Measurements from ENCODE around the gene TPCN2.

Gene TPCN2

GRCh38 chr11:69123593-69124545 is 75.1 kb downstream of the TPCN2 start:
- TF ChIP-seq SIN3A (IDR thresholded peaks at IDR 0.05; ENCODE audit: borderline replicate concordance, insufficient read depth, low read length) = no peak
- no peak for TF ChIP-seq FOXP2 (optimal IDR thresholded peaks at IDR 0.05; ENCODE audit: borderline replicate concordance, extremely low read depth, extremely low read length, insufficient read depth)
- no peak for TF ChIP-seq POLR2AphosphoS5 (IDR thresholded peaks at IDR 0.05; ENCODE audit: low read depth, low read length)
- TF ChIP-seq TAF1 (IDR thresholded peaks at IDR 0.05; ENCODE audit: borderline replicate concordance, insufficient read depth, low read length) = no peak
- no peak for TF ChIP-seq REST (IDR thresholded peaks at IDR 0.05; ENCODE audit: insufficient read depth in 1 of 2, low read depth in 2 of 2, low read length in 2 of 2)

DNA sequence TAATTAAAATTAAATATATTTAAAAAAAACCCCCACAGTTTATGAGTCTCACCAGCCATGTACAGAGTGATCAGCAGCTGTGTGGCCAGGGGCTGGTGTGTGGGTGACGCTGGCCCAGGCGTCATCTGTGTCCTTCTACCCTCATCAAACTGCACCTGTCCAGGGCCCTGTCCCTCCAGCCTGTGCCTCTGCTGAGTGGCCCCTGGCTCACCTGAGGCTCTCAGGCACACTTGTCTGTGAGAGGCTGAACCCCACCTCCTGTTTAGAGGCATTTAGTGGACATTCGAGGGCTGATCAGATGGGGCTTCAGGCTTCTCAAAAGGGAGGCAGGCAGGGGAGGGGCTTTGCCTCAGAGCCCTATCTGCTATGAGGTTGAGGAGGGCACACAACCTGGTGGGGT is 77.1 kb downstream of the TPCN2 start:
- TF ChIP-seq SIN3A (IDR thresholded peaks at IDR 0.05; ENCODE audit: borderline replicate concordance, insufficient read depth, low read length) = no peak
- TF ChIP-seq FOXP2 (optimal IDR thresholded peaks at IDR 0.05; ENCODE audit: borderline replicate concordance, extremely low read depth, extremely low read length, insufficient read depth) = no peak
- TF ChIP-seq POLR2AphosphoS5 (IDR thresholded peaks at IDR 0.05; ENCODE audit: low read depth, low read length) = no peak
- TF ChIP-seq REST (IDR thresholded peaks at IDR 0.05; ENCODE audit: insufficient read depth in 1 of 2, low read depth in 2 of 2, low read length in 2 of 2) = no peak
- TF ChIP-seq TAF1 (IDR thresholded peaks at IDR 0.05; ENCODE audit: borderline replicate concordance, insufficient read depth, low read length) = no peak

DNA sequence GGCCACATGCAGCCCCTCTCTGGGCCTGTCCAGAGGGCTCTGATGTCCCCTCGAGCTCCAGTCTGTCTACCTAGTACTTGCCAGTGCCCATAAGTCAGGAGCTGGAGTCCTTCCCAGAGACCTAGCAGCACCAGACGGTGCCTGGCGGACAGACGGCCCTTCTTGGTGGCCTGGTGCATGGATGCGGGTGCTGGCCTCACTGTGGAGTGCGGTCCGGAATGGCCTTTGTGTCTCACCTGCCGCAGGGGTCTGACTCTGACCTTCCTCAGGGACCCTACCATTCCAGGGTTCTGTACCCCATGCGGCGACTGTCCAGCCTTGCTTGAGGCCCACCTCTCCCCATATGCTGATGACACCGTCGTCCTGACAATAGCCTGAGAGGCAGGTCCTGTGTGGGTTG is 77.6 kb downstream of the TPCN2 start:
- TF ChIP-seq REST (IDR thresholded peaks at IDR 0.05; ENCODE audit: insufficient read depth in 1 of 2, low read depth in 2 of 2, low read length in 2 of 2) = no peak
- no peak for TF ChIP-seq SIN3A (IDR thresholded peaks at IDR 0.05; ENCODE audit: borderline replicate concordance, insufficient read depth, low read length)
- no peak for TF ChIP-seq POLR2AphosphoS5 (IDR thresholded peaks at IDR 0.05; ENCODE audit: low read depth, low read length)
- TF ChIP-seq FOXP2 (optimal IDR thresholded peaks at IDR 0.05; ENCODE audit: borderline replicate concordance, extremely low read depth, extremely low read length, insufficient read depth) = no peak
- TF ChIP-seq TAF1 (IDR thresholded peaks at IDR 0.05; ENCODE audit: borderline replicate concordance, insufficient read depth, low read length) = no peak

GRCh38 chr11:69127081-69127850 is 78.5 kb downstream of the TPCN2 start:
- TF ChIP-seq REST (IDR thresholded peaks at IDR 0.05; ENCODE audit: insufficient read depth in 1 of 2, low read depth in 2 of 2, low read length in 2 of 2) (no peak), POLR2AphosphoS5 (IDR thresholded peaks at IDR 0.05; ENCODE audit: low read depth, low read length) (no peak)

Data from PFSK-1 (cell line).